ENCODE results near the gene CRYGN. TPM values are rescaled to one million over a fixed set of nuclear protein-coding genes. Genes with fewer than 3 reads are reported as not detected.

Gene CRYGN
- total RNA-seq, 4 donors from 2014 or later, result not detected

DNA sequence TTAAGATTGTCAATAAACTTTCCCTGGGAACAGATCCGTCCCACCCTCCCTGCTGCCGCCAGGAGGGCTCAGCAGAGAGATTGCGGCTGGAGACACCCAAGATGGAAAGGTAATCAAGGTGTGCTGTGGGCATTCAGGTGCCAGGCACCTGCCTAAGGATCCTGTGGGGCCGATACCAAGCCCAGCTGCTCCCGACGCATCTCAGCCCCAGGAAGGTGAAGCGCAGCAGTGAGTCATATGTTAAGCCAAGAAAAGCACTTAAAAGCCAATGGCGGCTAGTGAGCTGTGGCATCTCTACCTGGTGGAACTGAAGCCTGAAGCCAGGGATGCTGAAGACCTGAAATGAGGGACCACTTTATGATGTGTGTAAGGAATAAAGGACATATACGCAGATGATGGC lies 36.2 kb downstream of the CRYGN start:
- no peak overlapping the region for H3K4me3 ChIP-seq (ENCODE audit: low read depth, poor library complexity, severe bottlenecking)
- intact Hi-C loops (cut with DNase I; ENCODE audit: low total_unique reads), result no loop called here
- TF ChIP-seq POLR2A (IDR thresholded peaks at IDR 0.05) (no peak), CTCF (IDR thresholded peaks at IDR 0.05) (no peak)
- 60 to 72% methylated on average over 9 of the region's 9 CpGs for WGBS, 2 donors
- DNase-seq (ENCODE audit: low spot score in 2 of 2), result no peak

DNA sequence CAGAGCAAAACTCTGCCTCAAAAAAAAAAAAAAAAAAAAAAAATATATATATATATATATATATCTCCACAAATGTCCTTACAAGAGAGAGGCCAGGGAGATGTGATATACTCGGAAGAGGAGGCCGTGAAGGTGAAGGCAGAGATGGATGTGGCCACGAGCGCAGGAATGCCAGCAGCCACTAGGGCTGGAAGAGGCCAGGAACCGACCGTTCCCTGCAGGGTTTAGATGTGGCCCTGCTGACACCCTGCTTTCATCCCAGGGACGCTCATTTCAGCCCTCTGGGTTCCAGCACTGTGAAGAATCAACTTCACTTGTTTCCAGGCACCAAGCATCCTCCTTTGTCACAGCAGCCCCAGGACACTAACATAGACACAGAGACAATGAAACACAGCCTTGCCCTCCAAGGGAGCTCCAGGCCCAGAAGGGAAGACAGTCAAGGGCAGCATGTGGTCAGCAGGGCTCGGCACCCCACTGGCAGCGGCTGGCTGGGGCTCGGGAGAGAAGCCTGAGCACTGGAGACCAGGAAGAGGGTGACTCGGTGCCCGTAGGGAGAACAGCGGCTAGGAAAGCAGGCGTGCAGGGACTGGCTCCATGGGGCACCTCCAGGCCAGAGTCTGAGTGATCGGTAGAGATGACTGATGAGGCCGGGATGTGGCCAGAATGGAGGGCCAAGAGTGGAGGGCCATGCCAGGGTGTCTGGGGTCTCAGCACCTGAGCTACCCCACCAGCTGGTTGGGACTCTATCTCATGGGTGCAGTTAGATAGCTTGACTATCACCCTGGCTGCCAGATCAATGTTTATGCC lies 37.7 kb downstream of the CRYGN start:
- H3K4me3 ChIP-seq (ENCODE audit: low read depth, poor library complexity, severe bottlenecking), result no peak overlapping the region
- 89 to 92% methylated on average over 16 of the region's 16 CpGs for WGBS, 2 donors
- intact Hi-C loops (cut with DNase I; ENCODE audit: low total_unique reads), result no loop called here
- TF ChIP-seq POLR2A (IDR thresholded peaks at IDR 0.05) (no peak), CTCF (IDR thresholded peaks at IDR 0.05) (no peak)
- no peak for DNase-seq (ENCODE audit: low spot score in 2 of 2)

DNA sequence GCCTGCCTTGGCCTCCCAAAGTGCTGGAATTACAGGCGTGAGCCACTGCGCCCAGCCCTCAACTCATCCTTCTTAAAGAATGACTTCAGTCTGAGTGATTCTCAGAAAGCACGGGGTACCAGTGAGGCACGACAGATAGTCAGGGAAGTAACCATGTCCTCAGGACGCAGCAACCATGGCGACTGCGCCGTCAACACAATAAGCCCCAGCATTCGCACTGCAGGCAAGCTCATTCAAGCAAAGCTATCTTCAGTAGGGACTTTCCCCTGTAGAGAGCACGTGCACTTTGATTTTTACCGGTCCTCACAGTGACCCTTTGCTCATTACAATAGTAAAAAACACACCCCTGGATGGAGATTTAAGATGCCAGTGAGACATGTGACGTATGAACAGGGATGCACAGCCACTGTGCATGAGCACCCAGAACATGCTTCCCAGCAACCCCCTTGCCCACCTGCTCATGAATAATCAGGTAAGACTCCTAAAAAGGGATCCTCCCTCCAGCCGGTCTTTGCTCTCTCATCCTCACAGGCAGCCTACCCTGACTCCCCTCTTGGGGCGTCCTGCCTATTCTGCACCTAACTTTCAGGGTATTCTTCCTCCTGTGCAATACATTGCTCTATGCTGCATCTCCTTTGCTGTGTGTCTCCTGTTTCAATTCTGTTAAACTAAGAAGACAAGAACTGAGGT lies 39.2 kb downstream of the CRYGN start:
- H3K4me3 ChIP-seq (ENCODE audit: low read depth, poor library complexity, severe bottlenecking), result no peak overlapping the region
- 46 to 51% methylated on average over 14 of the region's 14 CpGs for WGBS, 2 donors
- no peak for TF ChIP-seq CTCF (IDR thresholded peaks at IDR 0.05)
- no peak for TF ChIP-seq POLR2A (IDR thresholded peaks at IDR 0.05)
- no peak for DNase-seq (ENCODE audit: low spot score in 2 of 2)
- intact Hi-C loops (cut with DNase I; ENCODE audit: low total_unique reads), result no loop called here

DNA sequence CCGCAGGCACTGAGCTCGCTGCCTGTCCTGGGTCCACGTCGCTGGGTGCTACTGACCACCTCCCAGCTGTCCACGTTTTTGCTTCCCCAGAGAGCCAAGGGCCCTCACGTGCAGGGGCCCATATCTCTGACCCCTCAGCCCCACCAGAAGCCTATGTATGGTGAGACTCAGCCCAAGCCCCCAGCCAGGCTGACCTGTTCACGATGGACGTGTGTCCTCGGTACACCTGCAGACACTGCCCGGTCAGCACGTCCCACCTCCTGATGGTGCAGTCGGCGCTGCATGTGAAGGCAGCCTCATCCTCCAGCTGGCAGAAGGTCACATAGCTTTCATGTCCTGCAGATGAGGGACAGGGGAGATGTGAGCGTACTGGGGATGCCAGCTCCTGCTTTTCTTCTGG lies 40.0 kb downstream of the CRYGN start:
- intact Hi-C loops (cut with DNase I; ENCODE audit: low total_unique reads), result no loop called here
- no peak overlapping the region for H3K4me3 ChIP-seq (ENCODE audit: low read depth, poor library complexity, severe bottlenecking)
- WGBS, 2 donors, result 70 to 86% methylated on average over 14 of the region's 14 CpGs
- TF ChIP-seq CTCF (IDR thresholded peaks at IDR 0.05), result no peak
- no peak for TF ChIP-seq POLR2A (IDR thresholded peaks at IDR 0.05)
- no peak for DNase-seq (ENCODE audit: low spot score in 2 of 2)

DNA sequence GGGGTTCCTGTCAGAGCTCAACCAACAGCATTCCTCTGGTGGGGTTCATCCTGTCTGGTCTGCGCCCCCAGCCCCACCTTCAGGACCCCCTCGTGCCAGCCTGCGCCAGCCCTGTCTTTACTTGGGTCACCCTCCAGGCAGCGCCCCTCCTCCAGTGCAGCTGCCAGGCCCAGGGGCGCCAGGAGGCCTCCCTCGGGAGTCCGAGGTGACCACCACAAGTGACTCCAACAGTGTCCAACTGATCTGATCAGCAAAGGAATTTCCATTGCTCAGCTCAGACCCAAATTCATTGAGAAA lies 40.7 kb downstream of the CRYGN start:
- intact Hi-C loops (cut with DNase I; ENCODE audit: low total_unique reads), result no loop called here
- WGBS, 2 donors, result 77 to 80% methylated on average over 7 of the region's 7 CpGs
- TF ChIP-seq POLR2A (IDR thresholded peaks at IDR 0.05) (no peak), CTCF (IDR thresholded peaks at IDR 0.05) (no peak)
- H3K4me3 ChIP-seq (ENCODE audit: low read depth, poor library complexity, severe bottlenecking), result no peak overlapping the region
- no peak for DNase-seq (ENCODE audit: low spot score in 2 of 2)
